KMS-11 (cell line): ENCODE measurements around the gene KLK14.

Experiments
- H2AFZ ChIP-seq: fragments of 200-600 bp; sonication (generic); 2 replicates; pipeline ENCODE4 v1.6.1; 2016; ENCODE audit warnings: antibody characterized with exemption, mixed run types, low read depth
- H3K27ac ChIP-seq: fragments of 200-600 bp; sonication (generic); 2 replicates; pipeline ENCODE4 v1.6.1; 2016; ENCODE audit warnings: mild to moderate bottlenecking, mixed run types
- H3K27me3 ChIP-seq: fragments of 200-600 bp; sonication (generic); 2 replicates; pipeline ENCODE4 v1.6.1; 2017; ENCODE audit warnings: mild to moderate bottlenecking, low read depth, mixed run types, moderate library complexity; ENCODE audit not compliant: insufficient read depth
- H3K36me3 ChIP-seq: fragments of 200-600 bp; sonication (generic); 2 replicates; pipeline ENCODE4 v1.6.1; 2017; ENCODE audit warnings: mild to moderate bottlenecking, mixed run types; ENCODE audit not compliant: insufficient read depth
- H3K4me1 ChIP-seq: fragments of 200-600 bp; sonication (generic); 2 replicates; pipeline ENCODE4 v1.6.1; 2016; ENCODE audit warnings: mild to moderate bottlenecking, low read depth, mixed run types; ENCODE audit not compliant: poor library complexity, severe bottlenecking
- H3K4me2 ChIP-seq: fragments of 200-600 bp; sonication (generic); 2 replicates; pipeline ENCODE4 v1.7.0; 2016; ENCODE audit warnings: mild to moderate bottlenecking, mixed run types
- H3K4me3 ChIP-seq: fragments of 200-600 bp; sonication (generic); IDR thresholded peaks from 2 replicates; pipeline ENCODE4 v1.6.1; 2017; ENCODE audit warnings: low read depth, low read length, mixed read lengths; ENCODE audit not compliant: insufficient read depth
- H3K79me2 ChIP-seq: fragments of 200-600 bp; sonication (generic); 2 replicates; pipeline ENCODE4 v1.6.1; 2016; ENCODE audit warnings: low read depth, mixed run types; ENCODE audit not compliant: insufficient read depth
- H3K9ac ChIP-seq: fragments of 200-600 bp; sonication (generic); 2 replicates; pipeline ENCODE4 v1.6.1; 2016; ENCODE audit warnings: mild to moderate bottlenecking, mixed run types
- H4K20me1 ChIP-seq: fragments of 200-600 bp; sonication (generic); 2 replicates; pipeline ENCODE4 v1.6.1; 2016; ENCODE audit warnings: mild to moderate bottlenecking, mixed run types; ENCODE audit not compliant: insufficient read depth
- CTCF ChIP-seq: fragments of 200-600 bp; sonication (generic); conservative IDR thresholded peaks from 2 replicates; pipeline ENCODE4 v1.6.1; 2017; ENCODE audit warnings: low read depth, mild to moderate bottlenecking, antibody characterized with exemption, low read length, moderate library complexity, mixed read lengths

The KLK14 gene

GRCh38 chr19:51082611-51083010, at the start of gene KLK14:
TSS of gene KLK14 (minus strand) at chr19:51082887. CDS start at chr19:51082614, 273 bp downstream.
- peaks cover 24% of the 10 kb centered on the region; the same call in 1 of the 2 replicates for H3K27me3 ChIP-seq
- no peak within 1 kb of the TSS for H3K27ac ChIP-seq
- H3K79me2 ChIP-seq: no peaks in the 10 kb centered on the region
- H3K4me2 ChIP-seq: no peak within 1 kb of the TSS
- TF ChIP-seq CTCF: no peak
- no peaks in the 10 kb centered on the region for H3K4me1 ChIP-seq
- H2AFZ ChIP-seq: no peak within 1 kb of the TSS
- no peak within 1 kb of the TSS for H3K9ac ChIP-seq
- no peak within 1 kb of the TSS for H3K4me3 ChIP-seq
- H4K20me1 ChIP-seq: no peaks in the 10 kb centered on the region
- no peaks in the 10 kb centered on the region for H3K36me3 ChIP-seq

GRCh38 chr19:51131780-51132680, 49.3 kb upstream of the KLK14 start:
- no peak overlapping the region for H3K27ac ChIP-seq
- TF ChIP-seq CTCF: no peak
- no peaks in the 10 kb centered on the region for H4K20me1 ChIP-seq
- no peaks in the 10 kb centered on the region for H3K4me1 ChIP-seq
- no peak overlapping the region for H2AFZ ChIP-seq
- H3K36me3 ChIP-seq: no peaks in the 10 kb centered on the region
- H3K9ac ChIP-seq: no peak overlapping the region
- H3K79me2 ChIP-seq: no peaks in the 10 kb centered on the region
- no peak overlapping the region for H3K4me3 ChIP-seq
- no peak overlapping the region for H3K4me2 ChIP-seq
- H3K27me3 ChIP-seq: peaks cover 18% of the 10 kb centered on the region; the same call in 1 of the 2 replicates

GRCh38 chr19:51129716-51130115, 47.0 kb upstream of the KLK14 start:
- no peak overlapping the region for H3K4me3 ChIP-seq

GRCh38 chr19:51128227-51128626, 45.5 kb upstream of the KLK14 start:
- Histone ChIP-seq H3K36me3 (no peaks in the 10 kb centered on the region), H2AFZ (no peak overlapping the region), H3K79me2 (no peaks in the 10 kb centered on the region), H3K4me3 (no peak overlapping the region), H3K27me3 (peaks cover 10% of the 10 kb centered on the region; the same call in 1 of the 2 replicates), H4K20me1 (no peaks in the 10 kb centered on the region), H3K4me2 (no peak overlapping the region), H3K9ac (no peak overlapping the region), H3K27ac (no peak overlapping the region), H3K4me1 (no peaks in the 10 kb centered on the region)
- TF ChIP-seq CTCF: no peak

More at GRCh38 chr19:51129716-51130115, 47.0 kb upstream of the KLK14 start:
- TF ChIP-seq CTCF: no peak
- Histone ChIP-seq H3K27ac (no peak overlapping the region), H2AFZ (no peak overlapping the region), H3K27me3 (peaks cover 12% of the 10 kb centered on the region; the same call in 1 of the 2 replicates), H4K20me1 (no peaks in the 10 kb centered on the region), H3K36me3 (no peaks in the 10 kb centered on the region), H3K79me2 (no peaks in the 10 kb centered on the region), H3K9ac (no peak overlapping the region), H3K4me1 (no peaks in the 10 kb centered on the region), H3K4me2 (no peak overlapping the region)
